ENCODE data around the gene MTA1.

MTA1 gene

DNA sequence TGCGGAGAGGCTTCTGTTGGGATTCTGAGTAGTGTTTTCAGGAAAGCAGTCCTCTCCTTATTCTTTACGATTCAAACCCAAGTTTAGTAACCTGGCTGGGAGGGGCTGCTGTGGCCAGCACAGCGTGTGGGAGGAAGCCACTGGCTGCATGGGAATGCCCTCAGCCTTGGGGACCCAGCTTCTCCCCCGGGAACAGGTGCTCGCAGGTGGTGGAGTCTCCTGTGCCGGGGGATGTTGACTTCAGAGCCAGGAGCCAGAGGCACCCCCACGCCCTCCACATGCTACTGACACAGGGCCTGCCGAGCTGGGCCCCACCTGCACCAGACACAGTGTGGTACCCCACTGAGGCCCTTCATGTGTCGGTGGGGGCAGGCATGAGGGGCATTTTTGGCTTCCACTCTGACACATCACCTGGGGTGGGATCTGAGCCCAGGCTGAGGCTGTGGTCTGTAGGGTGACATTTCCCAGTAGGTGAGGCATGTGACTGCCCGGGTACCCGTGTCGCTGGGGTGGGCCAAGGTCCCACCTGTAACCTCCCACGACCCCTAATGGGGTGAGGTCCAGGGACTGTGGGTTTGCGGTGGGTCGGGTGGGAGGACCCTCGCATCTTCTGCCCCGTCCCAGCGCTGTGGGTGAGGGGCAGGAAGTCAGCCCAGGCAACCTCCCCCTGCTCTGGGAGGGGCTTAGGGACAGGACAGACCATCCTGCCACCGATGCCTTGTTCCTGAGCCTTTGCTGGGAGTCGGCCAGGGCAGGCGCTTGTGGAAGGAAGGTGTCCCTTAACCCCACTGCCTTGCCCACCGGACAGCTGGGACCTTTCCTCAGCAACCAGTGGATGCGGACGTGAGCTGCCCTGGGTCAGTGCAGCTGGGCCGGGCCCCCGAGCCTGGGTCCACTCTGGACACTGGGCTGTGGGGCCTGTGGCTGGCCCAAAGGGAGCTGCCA, 26.5 kb downstream of the MTA1 start:
- no peak for DNase-seq (ENCODE audit: low read depth in 2 of 2)

DNA sequence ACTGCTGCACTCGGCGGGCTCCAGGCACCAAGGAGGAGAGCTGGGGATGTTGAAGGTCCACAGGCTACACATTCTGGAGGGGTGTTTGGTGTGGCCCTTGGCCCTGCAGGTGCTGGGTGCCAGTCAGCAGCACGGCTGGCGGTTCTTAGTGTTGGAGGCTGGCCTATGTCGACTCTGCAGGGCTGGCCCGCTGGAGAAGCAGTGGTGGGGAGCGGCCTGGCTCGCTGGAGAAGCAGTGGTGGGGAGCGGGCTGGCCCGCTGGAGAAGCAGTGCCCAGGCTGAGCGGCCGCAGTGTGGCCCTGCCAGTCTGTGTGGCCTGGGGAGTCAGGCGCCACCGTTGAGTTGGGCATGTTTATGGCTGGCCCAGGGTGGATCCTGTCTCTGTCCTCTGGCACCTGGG, 27.3 kb downstream of the MTA1 start:
- no peak for DNase-seq (ENCODE audit: low read depth in 2 of 2)

DNA sequence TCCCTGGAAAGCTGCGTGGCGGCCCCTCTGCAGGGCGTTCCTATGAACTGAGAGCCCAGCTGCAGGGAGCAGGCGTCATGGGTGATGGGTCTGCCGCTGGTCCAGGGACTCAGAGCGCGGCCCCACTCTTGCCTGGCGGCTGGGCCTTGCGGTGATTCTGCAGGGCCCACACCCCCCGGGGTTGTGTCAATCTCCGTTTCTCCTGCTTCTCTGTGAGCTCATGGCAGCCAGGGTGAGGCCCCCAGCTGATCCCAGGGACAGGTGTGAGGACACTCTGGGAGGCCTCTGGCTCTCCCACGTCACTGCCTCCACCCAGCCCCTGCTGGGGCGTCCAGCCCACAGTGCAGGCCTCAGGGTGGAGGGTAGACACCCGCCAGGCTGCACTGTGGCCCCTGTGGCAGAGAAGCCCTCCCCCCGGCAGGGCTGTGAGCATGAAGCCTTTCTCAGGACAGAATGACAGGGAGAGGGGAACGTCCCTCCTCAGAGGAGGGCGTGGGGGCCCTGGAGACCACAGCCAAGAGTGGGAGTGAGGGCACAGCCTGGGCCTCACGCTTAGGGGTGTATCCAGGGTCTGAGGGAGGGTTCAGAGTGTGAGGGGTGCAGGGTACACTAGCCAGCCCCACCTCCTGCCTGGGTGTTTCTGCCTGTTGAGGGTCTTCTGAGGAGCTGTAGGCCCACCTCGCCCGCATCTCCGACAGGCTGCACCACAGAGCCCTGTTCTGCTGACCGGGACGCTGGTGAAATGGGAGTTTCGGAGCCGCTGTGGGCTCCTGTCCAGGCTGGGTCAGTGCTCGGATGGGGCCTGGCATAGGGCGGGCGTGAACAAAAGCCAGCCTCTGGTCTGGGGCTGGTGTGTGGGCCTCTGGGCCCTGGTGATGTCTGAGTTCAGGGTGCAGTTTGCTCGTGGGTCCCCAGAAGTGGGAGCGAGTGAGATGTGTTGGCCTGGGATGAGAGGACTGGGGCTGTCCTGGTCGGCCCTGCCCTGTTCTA, 28.3 kb downstream of the MTA1 start:
- DNase-seq (ENCODE audit: low read depth in 2 of 2): no peak

DNA sequence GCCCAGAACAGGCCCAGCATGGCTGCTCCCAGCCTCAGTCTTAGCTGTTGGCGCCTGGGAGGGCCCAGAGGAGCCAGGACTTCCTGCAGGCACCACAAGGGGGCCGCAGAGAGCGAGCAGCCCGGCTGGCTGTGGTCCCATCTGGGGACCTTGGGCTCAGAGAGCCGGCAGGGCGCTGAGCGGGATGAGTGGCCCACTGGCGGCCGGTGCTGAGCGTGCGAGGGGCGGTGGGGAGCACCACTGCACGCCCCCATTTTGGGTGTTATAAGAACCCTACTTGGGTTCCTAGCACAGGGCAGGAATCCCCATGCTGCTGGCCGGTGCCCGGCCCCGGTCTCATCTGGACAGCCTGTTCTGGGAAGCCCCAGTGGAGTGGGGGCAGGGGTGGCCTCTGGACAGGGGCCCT, 29.1 kb downstream of the MTA1 start:
- peak; percentile 13 to 14 for DNase-seq (ENCODE audit: low read depth in 2 of 2)

DNA sequence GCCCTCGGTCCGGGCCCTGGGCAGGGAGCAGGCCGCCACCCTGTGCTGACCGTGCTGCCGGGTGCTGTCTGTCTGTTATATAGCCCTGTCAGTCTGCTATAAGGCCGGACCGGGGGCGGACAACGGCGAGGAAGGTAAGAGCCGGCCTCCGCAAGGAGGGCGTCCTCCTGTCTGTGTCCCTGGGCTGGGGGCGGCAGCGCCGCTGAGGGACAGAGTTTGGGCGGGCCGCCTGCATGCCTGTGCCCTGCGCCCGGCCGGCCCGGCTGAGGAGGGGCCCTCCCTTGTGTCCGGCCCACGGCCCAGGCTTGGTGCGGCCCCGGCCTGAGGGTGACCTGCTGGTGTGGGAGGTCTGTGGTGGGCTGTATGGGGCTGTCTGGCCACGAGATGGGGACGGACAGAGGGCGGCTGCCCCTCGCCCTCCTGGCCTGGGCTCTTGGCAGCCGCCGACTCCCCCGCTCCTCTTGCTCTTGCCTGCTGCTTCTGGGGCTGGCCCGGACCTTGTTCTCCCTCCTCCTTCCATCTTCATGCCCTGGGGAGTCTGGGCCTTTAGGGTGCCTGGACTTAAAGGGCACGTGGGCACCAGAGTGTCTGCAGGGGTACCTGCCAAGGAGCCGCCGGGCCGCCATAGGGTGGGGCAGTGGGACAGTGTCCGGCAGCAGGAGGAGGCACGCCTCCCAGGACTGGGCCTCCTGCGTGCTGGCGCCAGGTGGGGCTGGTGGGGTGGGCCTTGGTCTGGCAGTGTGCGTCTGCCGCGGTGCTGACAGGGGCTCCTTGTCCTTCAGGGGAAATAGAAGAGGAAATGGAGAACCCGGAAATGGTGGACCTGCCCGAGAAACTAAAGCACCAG, 29.9 kb downstream of the MTA1 start:
- DNase-seq (ENCODE audit: low read depth in 2 of 2): no peak

DNA sequence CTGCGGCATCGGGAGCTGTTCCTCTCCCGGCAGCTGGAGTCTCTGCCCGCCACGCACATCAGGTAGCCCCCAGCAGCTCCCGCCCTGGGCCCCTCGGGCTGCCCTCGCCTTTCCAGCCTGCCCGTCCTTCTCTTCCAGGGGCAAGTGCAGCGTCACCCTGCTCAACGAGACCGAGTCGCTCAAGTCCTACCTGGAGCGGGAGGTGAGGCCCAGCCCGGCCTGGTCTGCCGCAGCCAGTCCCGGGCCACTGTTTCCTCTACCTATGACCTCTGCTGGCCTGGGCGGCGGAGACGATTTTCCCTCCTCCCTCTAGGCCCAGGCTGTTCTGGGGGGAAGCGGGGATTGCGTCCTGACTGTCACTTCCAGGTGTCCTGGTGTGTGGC, 30.5 kb downstream of the MTA1 start:
- DNase-seq (ENCODE audit: low read depth in 2 of 2): no peak

DNA sequence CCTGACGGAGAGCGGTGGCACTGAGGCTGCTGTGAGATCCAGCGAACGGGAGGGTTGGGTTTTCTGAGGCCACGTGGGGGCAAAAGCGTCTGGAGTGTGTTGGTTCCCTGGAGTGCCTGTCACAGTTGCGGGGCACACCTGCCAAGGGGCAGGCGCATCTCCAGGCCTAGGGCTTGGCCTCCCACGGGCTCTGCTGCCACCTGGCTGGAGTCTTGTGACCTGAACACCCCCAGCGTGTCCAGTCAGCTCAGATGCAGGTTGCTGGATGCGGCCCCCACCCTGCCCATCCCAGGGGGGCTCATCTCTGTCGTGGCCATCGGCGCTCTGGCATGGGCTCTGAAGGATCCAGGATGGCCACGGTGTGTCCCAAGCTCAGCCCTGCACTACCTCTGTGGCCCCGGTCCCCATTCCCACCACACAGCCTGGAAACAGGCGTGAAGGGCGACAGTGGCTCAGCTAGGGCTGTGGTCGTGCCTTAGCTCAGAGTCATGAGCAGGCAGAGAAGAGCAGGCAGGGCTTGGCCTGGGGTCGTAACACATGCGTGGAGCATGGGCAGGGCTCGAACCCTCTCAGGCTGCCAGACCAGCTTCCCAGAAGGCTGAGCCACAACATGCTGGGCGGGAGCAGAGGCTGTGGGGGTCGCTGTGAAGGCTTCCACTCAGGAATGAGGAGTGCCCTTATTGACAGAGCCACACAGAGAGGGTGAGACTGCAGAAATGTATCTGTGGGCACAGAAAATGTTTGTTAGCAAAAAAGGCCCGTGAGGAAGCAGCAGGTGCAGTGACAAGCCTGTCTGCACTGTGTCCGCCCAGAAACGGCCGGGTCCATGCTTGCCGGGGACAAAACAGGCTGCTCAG, 31.5 kb downstream of the MTA1 start:
- DNase-seq (ENCODE audit: low read depth in 2 of 2): no peak

DNA sequence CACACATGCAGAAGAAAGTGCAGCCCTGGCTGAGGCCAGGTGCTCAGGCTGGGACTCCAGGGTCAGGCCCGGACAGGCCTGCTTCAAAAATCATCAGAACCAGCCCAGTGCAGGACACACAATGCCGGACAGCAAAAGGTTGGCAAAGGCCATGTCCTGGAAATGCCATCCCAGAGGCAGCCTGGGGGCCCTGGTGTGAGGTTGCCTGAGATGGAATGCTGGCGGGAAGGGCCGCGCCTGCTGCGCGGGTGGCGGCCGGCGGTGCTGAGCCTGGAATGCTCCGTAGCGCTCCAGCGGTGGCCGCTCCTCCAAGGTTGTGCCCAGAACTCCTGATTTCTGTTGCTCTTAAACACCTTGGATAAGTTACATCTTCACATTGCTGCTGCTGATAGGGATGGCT, 33.3 kb downstream of the MTA1 start:
- no peak for DNase-seq (ENCODE audit: low read depth in 2 of 2)

DNA sequence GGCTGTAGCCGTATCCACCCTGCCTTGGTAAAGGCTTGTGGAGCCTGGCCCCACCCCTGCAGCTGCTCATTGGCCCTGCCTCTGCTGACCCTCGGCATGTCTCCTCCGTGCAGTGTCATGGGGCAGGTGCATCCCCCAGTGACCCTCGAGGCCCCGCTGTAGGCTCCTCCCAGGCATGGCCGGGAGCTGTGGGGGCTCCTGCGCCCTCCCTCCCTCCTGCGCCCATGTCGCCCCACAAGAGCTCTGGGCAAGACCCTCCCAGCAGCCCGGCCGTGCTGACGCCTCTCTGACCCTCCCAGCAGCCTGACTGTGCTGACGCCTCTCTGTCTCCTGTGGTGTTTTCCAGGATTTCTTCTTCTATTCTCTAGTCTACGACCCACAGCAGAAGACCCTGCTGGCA, 34.2 kb downstream of the MTA1 start:
- DNase-seq (ENCODE audit: low read depth in 2 of 2): no peak

DNA sequence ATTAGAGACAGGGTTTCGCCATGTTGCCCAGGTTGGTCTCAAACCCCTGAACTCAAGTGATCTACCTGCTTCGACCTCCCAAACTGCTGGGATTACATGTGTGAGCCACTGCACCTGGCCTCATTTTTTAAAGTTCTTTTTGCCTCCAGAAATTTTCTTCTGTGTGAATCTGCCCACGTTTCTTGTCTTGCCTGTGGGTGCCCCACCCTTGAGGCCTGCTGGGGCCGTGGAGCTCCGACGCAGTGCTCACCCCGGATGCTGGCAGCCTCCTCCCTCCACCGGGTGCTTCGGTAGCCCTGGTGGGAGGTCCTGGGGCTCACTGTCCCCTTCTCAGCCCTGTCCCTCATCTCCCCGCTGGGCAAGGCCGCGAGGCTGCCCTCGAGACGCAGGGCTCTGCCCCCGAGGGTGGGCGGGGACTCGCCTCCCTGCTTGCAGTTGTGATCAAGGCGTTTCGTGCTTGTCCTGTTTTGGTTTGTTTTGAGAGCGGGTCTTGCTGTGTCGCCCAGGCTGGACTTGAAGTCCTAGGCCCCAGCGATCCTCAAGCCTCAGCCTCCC, 35.5 kb downstream of the MTA1 start:
- DNase-seq (ENCODE audit: low read depth in 2 of 2): no peak

DNA sequence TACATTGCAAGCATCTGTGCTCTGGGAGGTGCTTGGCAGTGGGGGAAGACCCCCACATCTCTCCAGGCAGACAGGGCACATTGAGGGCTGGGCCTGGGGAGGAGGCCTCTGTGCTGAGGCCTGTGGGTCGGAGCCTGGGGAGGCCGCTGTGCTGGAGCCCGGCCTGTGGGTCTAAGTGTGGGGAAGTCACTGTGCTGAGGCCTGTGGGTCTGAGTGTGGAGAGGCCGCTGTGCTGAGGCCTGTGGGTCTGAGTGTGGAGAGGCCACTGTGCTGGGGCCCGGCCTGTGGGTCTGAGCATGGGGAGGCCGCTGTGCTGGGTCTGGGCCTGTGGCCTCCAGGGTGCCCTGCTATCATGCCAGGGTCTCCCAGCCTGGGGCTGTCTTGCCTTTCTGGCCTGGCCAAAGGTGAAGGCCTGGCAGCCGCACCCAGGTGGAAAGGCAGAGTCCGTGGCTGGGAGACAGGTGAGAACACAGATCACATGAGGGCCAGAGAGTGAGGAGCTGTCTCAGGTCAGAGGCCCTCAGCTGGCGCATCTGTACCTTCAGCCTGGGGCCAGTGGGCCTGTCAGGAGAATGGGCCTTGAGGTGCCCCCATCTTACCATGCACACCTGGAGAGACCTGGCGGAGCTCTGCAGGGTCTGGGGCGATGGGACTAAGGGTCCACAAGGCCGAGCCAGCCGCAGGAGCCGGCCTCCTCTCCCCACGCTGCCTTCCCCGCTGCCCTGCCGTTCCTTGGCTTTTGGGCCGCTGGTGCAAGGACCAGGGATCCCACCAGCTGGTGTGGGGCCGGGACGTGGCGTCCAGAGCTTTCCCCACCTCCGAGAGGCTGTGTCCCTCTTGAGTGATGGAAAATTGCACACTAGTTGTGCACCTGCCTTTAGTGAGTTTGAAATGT, 36.4 kb downstream of the MTA1 start:
- DNase-seq (ENCODE audit: low read depth in 2 of 2): no peak

DNA sequence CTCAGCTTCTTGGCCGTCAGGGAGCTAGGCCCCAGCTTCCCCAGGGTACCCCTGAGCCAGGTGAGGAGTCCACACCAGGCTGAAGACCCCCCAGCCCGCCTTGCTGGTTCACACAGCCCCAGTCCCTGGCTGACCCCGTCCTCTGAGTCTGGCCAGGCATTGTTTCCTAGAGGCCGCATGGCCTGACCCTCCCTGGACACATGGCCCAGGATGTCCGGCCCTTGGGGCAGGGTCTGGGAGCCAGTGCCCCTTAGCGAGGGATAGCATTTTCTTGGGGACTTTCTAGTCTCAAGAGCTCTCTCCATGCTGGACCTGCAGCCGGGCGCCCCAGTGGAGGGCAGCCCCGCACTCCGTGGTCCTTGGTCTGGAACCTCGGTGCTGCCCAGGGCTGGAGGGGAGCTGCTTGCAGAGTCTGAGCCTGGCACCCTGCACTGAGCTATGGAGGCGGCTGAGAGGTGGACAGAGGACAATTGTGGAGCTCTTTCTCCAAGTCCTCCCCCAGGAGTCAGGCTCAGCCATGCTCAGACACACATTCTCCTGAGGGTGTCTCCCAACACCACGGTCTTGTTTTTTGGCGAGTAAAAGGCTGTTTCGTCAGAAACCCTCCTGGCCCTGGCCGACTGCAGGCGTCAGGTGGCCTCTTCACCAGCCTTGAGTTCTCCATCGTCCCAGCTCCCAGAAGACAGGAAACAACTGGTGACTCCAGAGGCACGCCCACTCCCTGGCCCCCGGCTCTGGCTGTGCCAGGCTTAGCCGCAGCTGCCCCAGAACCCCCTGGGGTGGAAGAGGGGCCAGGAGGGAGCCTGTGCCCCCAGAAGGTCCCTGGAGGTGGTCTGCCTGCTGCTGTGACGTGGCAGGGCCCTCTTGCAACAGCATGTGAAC, 37.4 kb downstream of the MTA1 start:
- DNase-seq (ENCODE audit: low read depth in 2 of 2): no peak

DNA sequence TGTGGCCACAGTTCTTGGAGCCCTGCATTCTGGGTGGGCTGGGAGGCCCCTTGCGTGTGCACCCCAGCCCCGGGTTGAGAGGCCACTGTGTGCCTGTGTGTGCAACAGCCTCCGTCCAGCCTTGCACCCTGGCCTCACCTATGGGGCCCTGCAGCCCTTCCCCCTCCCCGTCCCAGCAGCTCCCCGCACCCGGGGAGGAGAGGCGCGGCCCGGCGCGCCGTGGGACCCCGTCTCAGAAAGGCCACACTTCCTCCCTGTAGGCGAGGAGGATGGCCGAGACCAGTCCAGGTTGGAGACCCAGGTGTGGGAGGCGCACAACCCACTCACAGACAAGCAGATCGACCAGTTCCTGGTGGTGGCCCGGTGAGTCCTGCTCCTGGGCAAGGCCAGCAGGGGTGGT, 38.4 kb downstream of the MTA1 start:
- no peak for DNase-seq (ENCODE audit: low read depth in 2 of 2)

DNA sequence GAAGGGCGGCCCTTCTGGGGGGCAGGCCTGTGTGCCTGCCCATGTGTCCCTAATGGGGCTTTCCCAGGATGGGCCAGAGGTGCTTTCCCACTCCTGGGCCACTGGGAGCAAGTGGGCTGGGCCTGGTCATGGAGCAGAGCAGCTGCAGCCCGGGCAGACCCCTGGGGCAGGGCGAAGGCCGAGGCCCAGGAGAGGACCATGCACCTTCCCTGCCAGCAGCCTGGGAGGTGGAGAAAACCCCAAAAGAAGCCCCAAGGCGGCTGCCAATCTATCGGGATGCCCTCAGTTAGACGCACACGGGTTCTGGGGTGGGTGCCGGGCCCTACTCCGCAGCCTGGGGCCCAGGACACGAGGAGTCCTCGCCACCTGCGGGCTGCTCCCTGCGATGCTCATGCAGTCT, 38.9 kb downstream of the MTA1 start:
- no peak for DNase-seq (ENCODE audit: low read depth in 2 of 2)

DNA sequence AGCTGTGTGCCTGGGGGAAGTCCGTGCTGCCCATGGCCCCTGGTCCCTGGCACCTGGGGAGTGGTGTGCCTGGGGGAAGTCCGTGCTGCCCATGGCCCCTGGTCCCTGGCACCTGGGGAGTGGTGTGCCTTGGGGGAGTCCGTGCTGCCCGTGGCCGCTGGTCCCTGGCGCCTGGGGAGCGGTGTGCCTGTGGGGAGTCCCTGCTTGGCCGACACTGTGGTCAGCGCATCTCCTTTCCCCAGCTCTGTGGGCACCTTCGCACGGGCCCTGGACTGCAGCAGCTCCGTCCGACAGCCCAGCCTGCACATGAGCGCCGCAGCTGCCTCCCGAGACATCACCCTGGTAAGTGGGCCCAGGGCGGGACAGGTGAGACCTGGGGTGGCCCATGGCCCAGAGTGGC, 40.5 kb downstream of the MTA1 start:
- no peak for DNase-seq (ENCODE audit: low read depth in 2 of 2)

DNA sequence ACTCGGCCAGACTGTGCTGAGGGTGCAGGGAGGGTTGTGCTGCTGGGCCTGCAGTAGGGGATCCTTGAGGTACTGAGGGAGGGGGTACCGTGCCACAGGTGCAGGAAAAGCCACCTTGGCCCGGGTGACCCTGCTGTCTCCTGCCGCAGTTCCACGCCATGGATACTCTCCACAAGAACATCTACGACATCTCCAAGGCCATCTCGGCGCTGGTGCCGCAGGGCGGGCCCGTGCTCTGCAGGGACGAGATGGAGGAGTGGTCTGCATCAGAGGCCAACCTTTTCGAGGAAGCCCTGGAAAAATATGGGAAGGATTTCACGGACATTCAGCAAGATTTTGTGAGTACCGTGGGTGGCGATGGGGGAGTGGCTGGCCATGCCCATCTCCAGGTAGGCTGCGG, 41.0 kb downstream of the MTA1 start:
- no peak for DNase-seq (ENCODE audit: low read depth in 2 of 2)

DNA sequence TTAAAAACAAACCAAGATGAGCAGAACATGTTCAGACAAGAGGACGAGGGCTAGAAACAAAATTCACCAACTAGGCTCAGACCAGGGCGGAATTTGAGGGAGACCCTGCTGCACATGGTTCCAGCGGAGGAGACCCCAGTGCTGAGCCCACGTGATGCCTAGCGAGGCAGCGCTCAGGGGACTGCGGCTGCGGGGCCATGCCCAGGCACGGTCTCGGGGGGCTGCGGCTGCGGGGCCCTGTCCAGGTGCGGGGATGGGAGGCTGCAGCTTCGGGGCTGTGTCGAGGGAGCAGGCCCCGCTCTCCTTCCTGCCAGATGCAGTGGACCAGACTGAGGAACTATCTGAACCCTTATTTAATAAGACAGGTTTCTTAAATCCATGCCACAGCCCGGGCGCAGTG, 42.3 kb downstream of the MTA1 start:
- no peak for DNase-seq (ENCODE audit: low read depth in 2 of 2)

DNA sequence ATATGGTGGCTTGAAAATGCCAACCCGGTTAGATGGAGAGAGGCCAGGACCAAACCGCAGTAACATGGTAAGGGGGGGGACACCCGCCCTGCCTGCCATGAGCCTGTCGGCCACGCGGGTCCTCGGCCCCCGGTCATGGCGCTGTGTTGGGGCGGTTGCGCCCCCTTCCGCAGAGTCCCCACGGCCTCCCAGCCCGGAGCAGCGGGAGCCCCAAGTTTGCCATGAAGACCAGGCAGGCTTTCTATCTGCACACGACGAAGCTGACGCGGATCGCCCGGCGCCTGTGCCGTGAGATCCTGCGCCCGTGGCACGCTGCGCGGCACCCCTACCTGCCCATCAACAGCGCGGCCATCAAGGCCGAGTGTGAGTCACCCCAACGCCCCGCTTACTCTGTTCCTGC, 44.9 kb downstream of the MTA1 start:
- DNase-seq (ENCODE audit: low read depth in 2 of 2): no peak

Data from fibroblast of skin of left quadriceps (primary cell).